K562 (cell line): ENCODE measurements around the gene CMTM1. TPM values are rescaled to one million over a fixed set of nuclear protein-coding genes. Genes with fewer than 3 reads are reported as not detected.

Source experiments
- CBX3 ChIP-seq, 2 experiments: IDR thresholded peaks; 1 replicate in 1 of 2; 2 replicates in 1 of 2; pipeline ENCODE4 v1.6.1; 2012; ENCODE audit warnings: inconsistent platforms in 2 of 2, low read length in 2 of 2, borderline replicate concordance in 1 of 2, control low read depth in 1 of 2
- CBX8 ChIP-seq: fragments of 200-600 bp; sonication (generic); IDR thresholded peaks from 2 replicates; pipeline ENCODE4 v1.6.1; 2012; ENCODE audit warnings: borderline replicate concordance, mixed run types, low read depth, mild to moderate bottlenecking, moderate library complexity, mixed read lengths, low read length, control low read depth, inconsistent platforms; ENCODE audit not compliant: poor library complexity, severe bottlenecking; ENCODE audit errors: extremely low read depth
- DEAF1 ChIP-seq: fragments of 450-650 bp; formaldehyde crosslinking; IDR thresholded peaks from 2 replicates; pipeline ENCODE4 v1.4.0; 2020; ENCODE audit warnings: mild to moderate bottlenecking, moderate library complexity
- MAZ ChIP-seq, 2 experiments: fragments of 450-650 bp in 1 of 2; sonication (generic) in 1 of 2; formaldehyde crosslinking; IDR thresholded peaks in 1 of 2; conservative IDR thresholded peaks in 1 of 2; 2 replicates each; pipeline versions ENCODE4 v1.4.0 to v1.5.0; 2020; ENCODE audit warnings: mild to moderate bottlenecking in 1 of 2, missing genetic modification reagents in 1 of 2
- MNT ChIP-seq, 2 experiments: fragments of 450-650 bp; conservative IDR thresholded peaks; 2 replicates each; pipeline ENCODE4 v1.6.1; 2017; ENCODE audit warnings: mild to moderate bottlenecking in 2 of 2, moderate library complexity in 2 of 2
- MYNN ChIP-seq, 2 experiments: sonication (generic); formaldehyde crosslinking in 1 of 2; IDR thresholded peaks; 2 replicates each; pipeline versions ENCODE4 v1.5.0 to v1.6.1; 2016 to 2020; ENCODE audit warnings: antibody characterized with exemption in 1 of 2, missing genetic modification reagents in 1 of 2
- STAG1 ChIP-seq: sonication (generic); formaldehyde crosslinking; IDR thresholded peaks from 2 replicates; pipeline ENCODE4 v1.5.0; 2020; ENCODE audit warnings: missing genetic modification reagents, borderline replicate concordance
- TEAD4 ChIP-seq, 2 experiments: sonication (generic) in 1 of 2; formaldehyde crosslinking in 1 of 2; IDR thresholded peaks; 2 replicates each; pipeline versions ENCODE4 v1.6.1 to v1.8.0; 2012 to 2022; ENCODE audit warnings: borderline replicate concordance in 1 of 2, inconsistent platforms in 1 of 2, low read length in 1 of 2, mild to moderate bottlenecking in 1 of 2, missing genetic modification reagents in 1 of 2
- ZBTB5 ChIP-seq: fragments of 450-650 bp; IDR thresholded peaks from 2 replicates; pipeline ENCODE4 v1.6.1; 2017; ENCODE audit warnings: antibody characterized with exemption
- ZFX ChIP-seq: sonication (generic); formaldehyde crosslinking; IDR thresholded peaks from 2 replicates; pipeline ENCODE4 v1.8.0; 2022; ENCODE audit warnings: mild to moderate bottlenecking, missing genetic modification reagents, moderate library complexity
- ZNF592 ChIP-seq: fragments of 450-650 bp; IDR thresholded peaks from 2 replicates; pipeline ENCODE4 v1.6.1; 2017; ENCODE audit warnings: antibody characterized with exemption, mild to moderate bottlenecking
- polyA plus RNA-seq, 8 experiments: library from polyadenylated mRNA; depleted of rRNA in 4 of 8; stranded (reverse) in 5 of 8; unstranded in 3 of 8; fragments of >200 nt; fragmentation: Nextera tagmentation in 2 of 8; fragmentation: Illumina TruSeq in 1 of 8; extraction: Ambion mirVana in 2 of 8; extraction: Trizol in 1 of 8; gene quantifications; 2 replicates each; pipeline versions ENCODE4 v1.2.1 to v1.2.3, GENCODE V29; 2011 to 2014; ENCODE audit warnings: inconsistent platforms in 1 of 8, missing spikeins in 1 of 8
- total RNA-seq, 7 experiments: library from RNA; depleted of rRNA in 6 of 7; stranded (reverse); fragments of >200 nt in 6 of 7; fragmentation: Illumina TruSeq in 2 of 7; extraction: Trizol in 2 of 7; gene quantifications; 2 replicates each; pipeline versions ENCODE4 v1.2.1 to v1.2.3, GENCODE V29; 2011 to 2021; ENCODE audit warnings: low replicate concordance in 1 of 7

Gene CMTM1
- total and polyA plus RNA-seq, 9 of the 15 experiments (the other 6 are each of a cell fraction or from before 2014, with no cell fraction given), result 0.25 to 2.6 (median 1.1) TPM; not detected in 2

GRCh38 chr16:66608241-66609138, 42.3 kb downstream of the CMTM1 start (continued):
- TF ChIP-seq ZBTB5, result no peak
- TF ChIP-seq TEAD4 (IDR thresholded peaks at IDR 0.05; ENCODE audit: low read length), result peak; percentile 76
- TF ChIP-seq TEAD4 (CRISPR knock-in tag; IDR thresholded peaks at IDR 0.05; ENCODE audit: borderline replicate concordance), result 0 out of 2 replicates have a peak, but pooled peaks have one; percentile 41
- TF ChIP-seq MYNN (IDR thresholded peaks at IDR 0.05), result peak; percentile 14; the same call in 1 of the 2 replicates
- no peak for TF ChIP-seq MYNN (CRISPR knock-in tag; IDR thresholded peaks at IDR 0.05)
- TF ChIP-seq STAG1 (CRISPR knock-in tag), result 0 out of 2 replicates have a peak, but pooled peaks have one; percentile 29
- TF ChIP-seq CBX8, result no peak
- peak in 1 of 2 experiments; percentile 75; a peak in 1 of 3 replicates for TF ChIP-seq CBX3 (IDR thresholded peaks at IDR 0.05; ENCODE audit: borderline replicate concordance in 1 of 2, low read length in 2 of 2)
- peak; percentile 54 for TF ChIP-seq DEAF1 (CRISPR knock-in tag)
- peak in 1 of 2 experiments; percentile 65; a peak in 2 of 4 replicates for TF ChIP-seq MAZ (CRISPR knock-in tag; conservative IDR thresholded peaks at IDR 0.05 in 1 of 2, IDR thresholded peaks at IDR 0.05 in 1 of 2)
- TF ChIP-seq MNT (conservative IDR thresholded peaks at IDR 0.05), result peak; percentile 57 to 79
- peak; percentile 92 for TF ChIP-seq ZNF592
- TF ChIP-seq ZFX (CRISPR knock-in tag), result peak; percentile 68
